ENCODE results near the gene MYL3.

DNA sequence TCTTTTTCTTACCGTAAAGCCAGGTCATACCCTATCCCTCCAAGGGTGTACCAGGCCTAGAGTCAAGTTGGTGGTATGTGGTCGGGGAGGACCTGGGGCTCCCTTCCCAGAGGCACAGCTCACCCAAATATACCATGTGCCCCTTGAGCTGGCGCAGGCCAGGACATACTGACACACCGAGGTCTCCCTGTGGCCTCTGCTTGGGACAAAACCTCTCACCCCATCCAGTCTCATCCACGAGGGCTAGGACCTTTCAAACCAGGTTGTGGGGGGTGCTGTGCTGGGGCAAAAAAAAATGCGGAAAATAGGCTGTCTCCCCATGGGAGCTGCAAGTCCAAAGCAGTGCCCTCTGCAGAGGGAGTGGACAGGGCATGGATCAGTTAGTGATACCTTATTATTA, 37.1 kb upstream of the MYL3 start:
- TF ChIP-seq, protein P1, sequence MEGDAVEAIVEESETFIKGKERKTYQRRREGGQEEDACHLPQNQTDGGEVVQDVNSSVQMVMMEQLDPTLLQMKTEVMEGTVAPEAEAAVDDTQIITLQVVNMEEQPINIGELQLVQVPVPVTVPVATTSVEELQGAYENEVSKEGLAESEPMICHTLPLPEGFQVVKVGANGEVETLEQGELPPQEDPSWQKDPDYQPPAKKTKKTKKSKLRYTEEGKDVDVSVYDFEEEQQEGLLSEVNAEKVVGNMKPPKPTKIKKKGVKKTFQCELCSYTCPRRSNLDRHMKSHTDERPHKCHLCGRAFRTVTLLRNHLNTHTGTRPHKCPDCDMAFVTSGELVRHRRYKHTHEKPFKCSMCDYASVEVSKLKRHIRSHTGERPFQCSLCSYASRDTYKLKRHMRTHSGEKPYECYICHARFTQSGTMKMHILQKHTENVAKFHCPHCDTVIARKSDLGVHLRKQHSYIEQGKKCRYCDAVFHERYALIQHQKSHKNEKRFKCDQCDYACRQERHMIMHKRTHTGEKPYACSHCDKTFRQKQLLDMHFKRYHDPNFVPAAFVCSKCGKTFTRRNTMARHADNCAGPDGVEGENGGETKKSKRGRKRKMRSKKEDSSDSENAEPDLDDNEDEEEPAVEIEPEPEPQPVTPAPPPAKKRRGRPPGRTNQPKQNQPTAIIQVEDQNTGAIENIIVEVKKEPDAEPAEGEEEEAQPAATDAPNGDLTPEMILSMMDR (IDR thresholded peaks at IDR 0.05; ENCODE audit: low read length) = no peak
- TF ChIP-seq EZH2 (optimal IDR thresholded peaks at IDR 0.05; ENCODE audit: low read depth, low read length) = no peak
